ENCODE data around the gene ARF3. TPM values are rescaled to one million over a fixed set of nuclear protein-coding genes. Genes with fewer than 3 reads are reported as not detected.

ARF3 gene
- total and polyA plus RNA-seq, 2 donors (not counting 3 experiments of a cell fraction or from before 2014, with no cell fraction given) = 149 to 172 TPM

- Histone ChIP-seq H3K9me1 (replicated peaks; ENCODE audit: control insufficient read depth, extremely low read depth, insufficient read depth, low read length) (no peaks in the 10 kb centered on the region), H3K9ac (replicated peaks; ENCODE audit: extremely low read depth, insufficient read depth, low read length) (no peak overlapping the region), H3K36me3 (ENCODE audit: control insufficient read depth in 2 of 2, extremely low read depth in 1 of 2, insufficient read depth in 2 of 2, low read length in 2 of 2) (peaks cover 20 to 56% of the 10 kb centered on the region in 2 experiments), H3K27ac (ENCODE audit: insufficient read depth, low read depth, low read length) (no peak overlapping the region), H3K4me2 (ENCODE audit: insufficient read depth, low read length) (no peak overlapping the region), H3K4me3 (replicated peaks in 1 of 3; ENCODE audit: insufficient read depth in 1 of 3, low read depth in 1 of 3, low read length in 3 of 3) (no peak overlapping the region), H3K27me3 (ENCODE audit: control insufficient read depth in 2 of 2, insufficient read depth in 2 of 2, low read length in 2 of 2) (no peaks in the 10 kb centered on the region), H4K20me1 (replicated peaks; ENCODE audit: control insufficient read depth, extremely low read depth, insufficient read depth, low read length) (peaks cover 7% of the 10 kb centered on the region), H3K79me2 (ENCODE audit: control insufficient read depth, insufficient read depth, low read length) (peaks cover 4% of the 10 kb centered on the region), H3K4me1 (ENCODE audit: control insufficient read depth, extremely low read depth, insufficient read depth, low read length) (no peaks in the 10 kb centered on the region), H2AFZ (ENCODE audit: low read depth, low read length) (no peak overlapping the region), H3K9me3 (replicated peaks; ENCODE audit: control insufficient read depth, insufficient read depth, low read length) (no peaks in the 10 kb centered on the region)
- dilution Hi-C loops (cut with MboI; ENCODE audit: extremely low pct_ligation_motif_present, low sequenced_read_pairs) (no loop called here), intact Hi-C loops (cut with micrococcal nuclease) (loop anchor here (2.0 kb wide), 1 partner anchor 46 kb away; no protein-coding TSS in a partner anchor)
- no TSS peak for BruUV-seq (replicated peaks)
- TF ChIP-seq CTCF (IDR thresholded peaks at IDR 0.05; ENCODE audit: extremely low read depth in 1 of 2, insufficient read depth in 1 of 2, low read depth in 1 of 2, low read length in 2 of 2) (peak; percentile 12), MAX (IDR thresholded peaks at IDR 0.05; ENCODE audit: insufficient read depth, insufficient read length) (no peak), POLR2A (IDR thresholded peaks at IDR 0.05; ENCODE audit: low read depth, low read length) (no peak), POLR2AphosphoS5 (IDR thresholded peaks at IDR 0.05; ENCODE audit: insufficient read depth, low read depth, low read length) (no peak), FOS (IDR thresholded peaks at IDR 0.05; ENCODE audit: borderline replicate concordance, insufficient read depth, low read length) (no peak), MYC (IDR thresholded peaks at IDR 0.05; ENCODE audit: low read depth, low read length) (no peak)
- DNase-seq (ENCODE audit: low read depth, low spot score) = no peak
- no peak for FAIRE-seq
- ChIA-PET CTCF (interaction anchor here (1.3 to 8.7 kb wide), 7 partner anchors 10 to 84 kb away, joined by 3 to 92 read pairs (median 9); partner anchors contain the start of genes DDX23 and FKBP11), POLR2A (no interaction called here)
Measured at GRCh38 chr12:48937170-48937569, 20.1 kb downstream of the ARF3 start.

Measured in endothelial cell of umbilical vein (primary cell).